ENCODE data around the gene MSGN1. TPM values are rescaled to one million over a fixed set of nuclear protein-coding genes. Genes with fewer than 3 reads are reported as not detected.

The MSGN1 gene
- total and polyA plus RNA-seq, 9 donors = not detected

- H3K27me3 ChIP-seq = no peaks in the 10 kb centered on the region
- H3K9me3 ChIP-seq = no peaks in the 10 kb centered on the region
- intact Hi-C loops (cut with DNase I) = no loop called here
- DNase-seq = no peak
- no peak overlapping the region for H3K4me3 ChIP-seq
- H3K36me3 ChIP-seq = no peaks in the 10 kb centered on the region
- TF ChIP-seq, protein P1, sequence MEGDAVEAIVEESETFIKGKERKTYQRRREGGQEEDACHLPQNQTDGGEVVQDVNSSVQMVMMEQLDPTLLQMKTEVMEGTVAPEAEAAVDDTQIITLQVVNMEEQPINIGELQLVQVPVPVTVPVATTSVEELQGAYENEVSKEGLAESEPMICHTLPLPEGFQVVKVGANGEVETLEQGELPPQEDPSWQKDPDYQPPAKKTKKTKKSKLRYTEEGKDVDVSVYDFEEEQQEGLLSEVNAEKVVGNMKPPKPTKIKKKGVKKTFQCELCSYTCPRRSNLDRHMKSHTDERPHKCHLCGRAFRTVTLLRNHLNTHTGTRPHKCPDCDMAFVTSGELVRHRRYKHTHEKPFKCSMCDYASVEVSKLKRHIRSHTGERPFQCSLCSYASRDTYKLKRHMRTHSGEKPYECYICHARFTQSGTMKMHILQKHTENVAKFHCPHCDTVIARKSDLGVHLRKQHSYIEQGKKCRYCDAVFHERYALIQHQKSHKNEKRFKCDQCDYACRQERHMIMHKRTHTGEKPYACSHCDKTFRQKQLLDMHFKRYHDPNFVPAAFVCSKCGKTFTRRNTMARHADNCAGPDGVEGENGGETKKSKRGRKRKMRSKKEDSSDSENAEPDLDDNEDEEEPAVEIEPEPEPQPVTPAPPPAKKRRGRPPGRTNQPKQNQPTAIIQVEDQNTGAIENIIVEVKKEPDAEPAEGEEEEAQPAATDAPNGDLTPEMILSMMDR (IDR thresholded peaks at IDR 0.05) = no peak
- TF ChIP-seq POLR2A (IDR thresholded peaks at IDR 0.05) (no peak), EP300 (IDR thresholded peaks at IDR 0.05) (no peak)
- H3K4me1 ChIP-seq (ENCODE audit: insufficient read depth) = no peaks in the 10 kb centered on the region
- 56 to 83% (median 80%) methylated on average over 4 of the region's 4 CpGs for WGBS, 3 donors
- H3K27ac ChIP-seq = no peak overlapping the region
Measured at GRCh38 chr2:17863539-17863938, 47.3 kb downstream of the MSGN1 start.

DNA sequence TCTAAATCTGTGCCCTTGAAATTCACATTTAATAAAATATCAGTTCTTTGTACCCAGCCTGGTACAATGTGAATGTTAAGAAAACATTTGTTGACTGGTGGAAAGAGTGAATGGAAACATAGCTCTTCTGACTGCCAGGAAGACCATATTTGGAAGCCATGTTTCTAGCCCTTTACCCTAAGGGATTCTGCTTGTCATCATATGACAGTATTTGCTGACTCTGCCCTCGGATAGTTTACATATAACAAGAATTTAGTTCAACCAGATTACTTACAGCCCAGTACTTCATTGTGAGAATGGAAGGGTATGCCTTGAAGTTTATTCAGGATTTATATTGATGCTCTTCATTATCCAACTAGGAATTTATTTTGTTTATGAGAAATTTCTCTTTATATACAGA, 48.4 kb downstream of the MSGN1 start:
- H3K27me3 ChIP-seq = no peaks in the 10 kb centered on the region
- H3K4me3 ChIP-seq = no peak overlapping the region
- H3K36me3 ChIP-seq = no peaks in the 10 kb centered on the region
- no peak for DNase-seq
- H3K27ac ChIP-seq = no peak overlapping the region
- TF ChIP-seq, protein P1 (IDR thresholded peaks at IDR 0.05) = no peak
- H3K4me1 ChIP-seq (ENCODE audit: insufficient read depth) = no peaks in the 10 kb centered on the region
- intact Hi-C loops (cut with DNase I) = no loop called here
- no peaks in the 10 kb centered on the region for H3K9me3 ChIP-seq
- 12 to 28% (median 18%) methylated on average over 1 of the region's 1 CpG for WGBS, 3 donors

GRCh38 chr2:17867133-17867532, 50.9 kb downstream of the MSGN1 start:
- intact Hi-C loops (cut with DNase I) = no loop called here
- no peak for DNase-seq
- 78 to 86% (median 82%) methylated on average over 2 of the region's 2 CpGs for WGBS, 3 donors
- TF ChIP-seq, protein P1 (IDR thresholded peaks at IDR 0.05) = no peak
- TF ChIP-seq POLR2A (IDR thresholded peaks at IDR 0.05) = no peak
- TF ChIP-seq EP300 (IDR thresholded peaks at IDR 0.05) = no peak
- Histone ChIP-seq H3K27ac (no peak overlapping the region), H3K4me3 (no peak overlapping the region), H3K36me3 (no peaks in the 10 kb centered on the region), H3K27me3 (no peaks in the 10 kb centered on the region), H3K9me3 (no peaks in the 10 kb centered on the region), H3K4me1 (ENCODE audit: insufficient read depth) (no peaks in the 10 kb centered on the region)

Other genes with a start within 250 kb of the MSGN1 start
- gene SMC6, start 62.6 kb upstream of the MSGN1 start, total RNA-seq = 10 to 100 TPM; 10.2 to 16.8 (median 13.2) TPM
- 10 to 100 TPM in 1 of 2 donors, 1 to 10 TPM in 1; 6.6 to 12.3 TPM for gene SMC6, start 62.6 kb upstream of the MSGN1 start, polyA plus RNA-seq
- gene GEN1, start 62.3 kb upstream of the MSGN1 start, total RNA-seq = 1 to 10 TPM; 1.0 to 4.7 (median 2.3) TPM
- 1 to 10 TPM in 1 of 2 donors, under 1 TPM in 1; 0.77 to 2.8 TPM for gene GEN1, start 62.3 kb upstream of the MSGN1 start, polyA plus RNA-seq
- gene KCNS3, start 62.2 kb downstream of the MSGN1 start, total RNA-seq = 1 to 10 TPM in 5 of 7 donors, under 1 TPM in 2; 0.23 to 4.9 (median 1.2) TPM
- 1 to 10 TPM; 1.8 to 5.9 TPM for gene KCNS3, start 62.2 kb downstream of the MSGN1 start, polyA plus RNA-seq

All from ovary (tissue), 9 donors.